HTR-8/SVneo (cell line): ENCODE measurements around the gene LRRC45.
A peak's percentile ranks its signal among the peaks of the same experiment; 100 is the strongest.

ENCODE experiments used
- DNase-seq: peaks from one replicate; pipeline ENCODE4 v3.0.0; 2011; ENCODE audit warnings: low spot score, mixed read lengths; ENCODE audit not compliant: insufficient read length
- FAIRE-seq: peaks from 2 replicates; lab custom pipeline; 2011; peaks lifted over from hg19 to GRCh38; lab: Jason Lieb, UNC

The LRRC45 gene

DNA sequence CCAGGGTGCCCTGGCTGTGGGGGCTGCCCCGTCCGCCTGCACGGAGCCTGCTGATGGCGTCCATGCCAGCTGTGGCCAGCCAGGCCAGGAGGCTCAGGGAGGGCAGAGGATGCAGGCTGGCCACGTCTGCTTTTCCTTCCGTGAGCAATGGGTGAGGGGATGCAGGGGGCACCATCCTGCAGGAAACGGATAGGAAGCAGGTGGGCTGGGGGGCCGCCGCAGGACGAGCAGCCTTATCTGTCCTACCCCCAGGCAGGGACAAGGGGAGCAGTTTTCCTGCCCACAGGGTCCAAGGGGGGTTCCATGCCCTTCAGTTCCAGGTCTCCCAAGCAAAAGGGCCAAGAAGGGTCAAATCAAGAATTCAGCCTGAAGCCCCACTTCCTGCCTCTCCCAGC is 35.7 kb downstream of the LRRC45 start:
- FAIRE-seq, result no peak
- no peak for DNase-seq

DNA sequence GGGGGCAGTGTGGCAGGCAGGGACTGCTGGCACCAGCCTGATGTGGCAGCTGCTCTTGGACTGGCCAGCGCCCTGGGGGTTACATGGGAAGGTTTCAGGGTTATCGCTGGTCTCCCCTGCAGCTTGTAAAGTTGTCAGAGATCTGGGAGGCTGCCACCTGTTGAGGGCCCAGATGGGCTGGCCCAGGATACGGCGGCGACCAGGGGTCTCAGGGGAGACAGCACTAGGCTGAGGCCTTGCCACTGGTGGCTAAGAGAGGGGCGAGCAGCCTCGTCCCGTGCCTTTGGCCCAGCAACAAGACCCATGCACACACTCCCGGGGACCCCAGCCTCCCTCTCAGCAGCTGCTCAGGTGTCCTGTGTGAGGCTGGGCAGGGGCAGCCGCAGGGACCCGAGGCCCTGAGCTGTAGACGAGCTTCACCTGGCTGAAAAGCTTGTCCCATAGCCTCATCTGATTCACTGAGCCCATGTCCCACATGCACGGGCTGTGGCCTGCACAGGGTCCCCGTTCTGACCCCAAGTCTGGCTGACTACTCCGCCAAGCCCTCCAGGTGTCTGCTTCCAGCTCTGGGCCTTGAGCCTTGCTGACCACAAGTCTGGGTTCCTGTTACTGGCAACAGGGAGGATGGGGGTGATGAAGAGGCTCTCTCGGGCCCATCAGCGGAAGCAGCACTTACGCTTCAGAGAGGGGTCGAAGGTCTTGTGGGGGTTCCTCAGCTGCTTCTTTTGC is 36.3 kb downstream of the LRRC45 start:
- no peak for FAIRE-seq
- DNase-seq, result no peak

DNA sequence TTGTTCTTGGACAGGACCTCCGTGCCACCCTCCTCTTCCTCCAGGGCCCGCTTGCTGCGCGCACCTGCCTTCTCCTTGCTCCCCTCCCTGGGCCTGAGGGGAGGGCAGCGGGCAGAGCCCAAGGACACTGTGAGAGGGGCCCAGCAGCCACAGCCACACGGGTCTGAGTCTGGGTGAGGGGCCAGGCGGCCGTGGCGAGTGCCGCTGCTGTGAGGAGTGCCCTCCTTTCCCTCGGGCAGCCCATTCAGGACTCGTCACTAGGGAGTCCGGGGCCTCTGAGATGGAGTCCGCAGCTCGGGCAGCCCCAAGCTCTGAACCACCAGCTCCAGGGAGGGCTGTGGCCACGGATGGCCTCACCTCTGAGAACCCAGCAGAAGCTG is 36.9 kb downstream of the LRRC45 start:
- DNase-seq (no peak), FAIRE-seq (no peak)

DNA sequence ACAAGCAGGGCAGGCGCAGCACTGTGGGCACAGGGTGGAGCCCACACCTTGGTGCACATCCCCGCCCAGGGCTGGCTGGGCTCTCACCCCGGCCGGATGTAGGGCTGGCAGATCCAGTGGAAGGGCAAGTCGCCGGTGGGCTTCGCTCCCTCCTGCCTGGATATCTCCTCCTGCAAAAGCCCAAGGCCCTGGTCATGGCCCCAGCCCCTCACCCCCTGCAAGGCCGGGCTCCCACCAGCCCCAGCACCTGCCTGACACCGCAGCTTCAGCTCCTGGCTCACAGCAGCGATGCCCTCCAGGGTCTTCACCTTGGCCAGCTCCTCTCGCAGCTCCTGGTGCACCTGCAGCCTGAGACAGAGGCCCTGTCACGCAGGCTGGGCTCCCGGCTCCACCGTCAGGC is 37.5 kb downstream of the LRRC45 start:
- DNase-seq (no peak), FAIRE-seq (no peak)

DNA sequence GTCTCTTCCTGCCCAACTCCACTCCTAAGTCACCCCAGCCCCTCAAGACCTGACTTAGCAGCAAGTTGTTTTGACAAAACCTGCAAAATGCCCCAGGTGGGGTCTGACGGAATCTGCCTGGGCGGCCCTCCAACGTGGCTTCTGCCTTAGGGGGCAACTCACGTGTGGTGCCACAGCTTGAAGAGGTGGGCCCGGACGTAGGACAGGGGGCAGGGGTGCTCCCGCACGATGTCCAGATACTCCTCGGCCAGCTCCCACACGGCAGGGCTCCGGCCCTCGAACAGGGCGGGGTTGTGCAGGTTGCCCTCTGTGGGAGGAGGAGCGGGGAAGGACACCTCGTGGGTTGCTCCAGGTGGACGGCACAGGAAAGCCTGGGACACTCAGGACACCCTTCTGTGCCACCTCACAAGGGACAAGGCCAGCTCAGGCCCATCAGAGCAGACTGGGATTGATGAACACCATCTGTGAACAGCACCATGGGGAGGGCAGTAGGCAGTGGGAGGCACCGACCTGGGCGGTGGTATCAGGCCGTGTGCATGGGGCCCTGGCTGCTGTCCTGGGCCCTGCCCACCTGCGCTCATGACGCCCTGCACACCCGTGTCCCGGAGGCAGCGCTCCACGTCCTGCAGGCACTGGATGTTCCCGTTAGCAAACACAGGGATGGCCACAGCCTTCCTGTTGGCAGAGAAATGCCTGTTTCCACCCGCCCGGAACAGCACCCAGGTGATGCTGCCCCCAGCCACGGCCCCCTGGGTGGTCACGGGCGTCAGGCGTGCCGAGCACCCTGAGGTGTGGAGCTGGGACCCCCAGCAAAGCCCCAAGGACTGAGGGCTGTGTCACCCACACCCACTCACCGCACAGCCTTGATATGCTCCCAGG is 38.2 kb downstream of the LRRC45 start:
- FAIRE-seq (no peak), DNase-seq (no peak)

DNA sequence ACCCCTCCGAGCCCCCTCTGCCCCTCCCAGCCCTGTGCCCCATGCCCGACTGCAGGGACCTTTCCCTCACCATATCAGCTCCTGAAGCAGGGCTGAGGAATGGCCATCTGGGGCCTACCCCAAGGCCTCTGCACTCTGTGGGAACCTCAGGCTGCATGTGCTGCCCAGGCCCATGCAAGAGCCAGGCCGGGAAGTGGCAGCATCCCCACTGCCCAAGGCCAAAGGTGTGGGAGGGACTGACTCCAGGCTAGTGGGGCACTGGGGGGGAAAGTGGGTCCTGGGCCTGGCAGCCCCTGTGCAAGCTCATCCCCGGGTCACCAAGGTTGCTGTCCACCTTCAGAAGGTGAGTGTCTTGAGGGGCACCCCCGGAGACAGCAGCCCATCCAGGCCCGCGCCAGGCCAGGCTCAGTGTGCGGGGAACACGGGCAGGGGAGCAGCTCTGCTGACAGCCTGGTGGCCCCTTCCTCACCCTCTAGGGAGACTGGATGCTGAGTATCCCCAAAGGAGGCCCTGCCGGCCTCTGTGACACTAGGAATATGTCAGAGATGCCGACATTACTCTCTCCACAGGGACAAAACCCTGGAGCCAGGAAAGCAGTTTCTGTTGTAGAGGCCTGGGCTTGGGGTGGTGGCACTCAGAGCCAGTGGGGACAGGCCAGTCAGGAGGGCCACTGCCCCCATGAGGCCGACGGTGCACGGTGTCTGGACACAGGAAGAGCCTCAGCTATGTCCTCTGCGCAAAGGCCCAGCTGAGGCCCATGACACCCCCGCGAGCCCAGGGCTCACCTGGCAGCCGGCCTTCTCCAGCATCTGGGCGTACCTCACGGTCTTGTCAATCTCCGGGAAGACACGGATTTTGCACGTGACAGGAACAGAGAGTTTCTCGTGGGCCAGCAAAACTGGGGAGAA is 39.2 kb downstream of the LRRC45 start:
- FAIRE-seq (no peak), DNase-seq (no peak)

DNA sequence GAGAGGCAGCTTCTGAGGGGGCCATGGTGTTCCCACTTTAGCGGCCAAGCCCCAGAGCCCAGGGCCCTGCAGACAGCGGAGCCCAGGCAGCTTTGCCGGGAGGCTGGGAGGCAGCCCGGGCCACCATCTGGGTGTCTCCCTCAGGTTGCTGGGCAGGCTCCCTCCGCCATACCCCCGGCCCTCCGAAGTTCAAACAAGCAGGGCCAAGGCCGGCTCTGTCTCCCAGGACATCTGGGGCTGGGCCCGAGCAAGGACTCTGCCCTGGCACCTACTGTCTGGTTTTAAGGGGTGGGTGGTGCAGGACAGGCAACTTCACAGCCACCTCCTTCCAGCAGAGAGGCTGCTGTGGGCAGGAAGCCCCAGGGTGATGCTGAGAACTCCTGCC is 39.9 kb downstream of the LRRC45 start:
- DNase-seq (no peak), FAIRE-seq (no peak)

DNA sequence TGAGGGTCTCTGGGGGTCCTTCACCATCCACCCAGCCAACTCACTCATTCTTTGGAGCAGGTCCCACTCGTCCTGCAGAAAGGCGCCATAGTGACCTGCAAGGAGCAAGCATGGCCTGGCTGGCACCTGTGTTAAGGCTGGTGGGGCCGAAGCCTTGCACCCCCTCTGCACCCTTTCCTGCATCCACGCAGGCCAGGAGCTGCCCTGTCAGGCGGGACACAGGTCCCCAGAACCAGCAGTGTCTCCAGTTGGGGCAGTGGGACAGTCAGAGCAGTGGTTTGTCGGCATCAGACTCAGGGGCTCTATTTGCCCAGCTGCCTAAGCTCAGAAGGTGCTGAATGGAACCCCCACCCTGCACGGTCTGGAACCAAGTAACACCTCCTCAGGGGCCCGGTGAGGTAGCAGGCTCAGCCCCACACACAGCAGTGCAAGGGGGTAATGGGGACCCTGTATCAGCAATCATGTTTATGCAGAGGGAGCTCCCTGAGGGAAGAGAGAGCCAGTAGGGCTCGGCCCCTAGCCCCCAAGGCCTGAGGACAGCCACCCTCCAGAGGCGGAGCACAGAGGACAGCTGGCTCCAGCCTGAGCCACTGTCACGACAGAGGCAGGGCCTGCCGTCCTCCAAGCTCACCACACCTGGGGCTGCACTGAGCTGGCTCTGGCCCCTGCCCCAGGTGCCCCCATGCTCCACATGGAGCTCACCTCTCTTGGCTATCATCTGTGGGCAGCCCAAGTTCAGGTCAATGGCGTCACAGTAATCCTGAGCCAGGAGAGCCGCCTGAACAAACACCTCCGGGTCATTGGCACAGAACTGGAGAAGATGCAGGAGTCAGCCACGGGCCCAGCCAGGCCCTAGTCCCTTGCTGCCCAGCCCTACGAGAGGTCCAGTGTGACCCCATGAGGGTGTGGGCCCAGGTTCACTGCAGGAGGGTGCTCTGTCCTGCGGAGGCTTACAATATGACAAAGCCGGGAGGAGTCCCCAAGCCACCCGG is 40.6 kb downstream of the LRRC45 start:
- no peak for DNase-seq
- FAIRE-seq, result no peak

DNA sequence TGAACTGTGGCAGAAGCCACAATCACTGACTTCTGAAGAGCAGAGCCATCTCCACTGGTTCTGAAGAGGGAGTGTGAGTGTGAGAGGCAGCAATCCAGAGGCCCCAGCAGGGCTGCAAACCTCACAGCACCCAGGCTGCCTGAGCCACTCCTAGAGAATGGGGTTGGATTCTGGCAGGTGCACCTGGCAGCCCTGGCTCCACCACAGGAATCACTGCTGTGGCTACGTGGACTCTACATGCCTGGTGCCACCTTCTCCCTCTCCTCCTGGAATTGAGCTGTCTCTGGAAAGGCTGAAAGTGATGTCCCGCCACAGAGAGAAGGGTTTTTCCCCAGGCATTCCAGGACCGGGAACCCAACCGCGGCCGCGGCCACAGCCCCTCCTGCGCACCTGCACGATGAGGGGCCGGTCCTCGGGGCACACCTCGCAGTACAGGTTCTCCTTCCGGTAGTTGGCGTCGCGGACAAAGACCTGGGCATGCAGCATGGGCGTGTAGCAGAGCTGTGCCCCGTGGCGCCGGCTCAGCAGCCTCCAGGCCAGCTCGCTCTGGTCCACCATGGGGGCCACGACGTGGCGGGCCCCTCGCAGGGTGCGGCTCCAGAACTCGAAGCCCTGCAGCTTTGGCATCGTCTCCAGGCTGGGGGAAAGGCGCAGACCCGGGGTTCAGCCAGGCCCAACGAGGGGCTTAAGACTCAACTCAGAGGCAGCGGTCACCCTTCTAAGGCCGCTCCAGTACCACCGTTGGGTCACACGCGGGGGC is 41.5 kb downstream of the LRRC45 start:
- FAIRE-seq (no peak), DNase-seq (no peak)

DNA sequence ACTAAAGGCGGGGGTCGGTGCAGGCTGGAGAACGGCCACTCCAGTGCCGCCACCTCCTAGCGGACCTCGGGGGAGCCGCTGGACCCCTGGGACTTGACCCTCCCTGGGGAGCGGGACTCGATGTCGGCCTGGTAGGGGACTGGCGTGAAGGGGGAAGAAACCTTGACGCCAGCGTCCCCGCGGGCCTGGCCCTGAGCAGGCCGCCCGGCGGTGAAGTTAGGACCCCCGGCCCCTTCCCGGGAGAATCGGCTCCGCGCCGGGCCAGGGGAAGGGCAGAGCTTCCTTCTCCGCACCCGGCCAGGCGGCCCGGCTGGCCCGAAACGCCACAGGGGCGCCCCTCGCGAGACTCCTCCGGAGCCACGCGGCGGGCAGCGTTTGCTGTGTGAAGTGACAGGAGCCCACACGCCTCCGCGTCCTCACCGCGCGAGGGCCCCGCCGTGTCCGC is 42.1 kb downstream of the LRRC45 start:
- DNase-seq (peak; percentile 27), FAIRE-seq (no peak)

DNA sequence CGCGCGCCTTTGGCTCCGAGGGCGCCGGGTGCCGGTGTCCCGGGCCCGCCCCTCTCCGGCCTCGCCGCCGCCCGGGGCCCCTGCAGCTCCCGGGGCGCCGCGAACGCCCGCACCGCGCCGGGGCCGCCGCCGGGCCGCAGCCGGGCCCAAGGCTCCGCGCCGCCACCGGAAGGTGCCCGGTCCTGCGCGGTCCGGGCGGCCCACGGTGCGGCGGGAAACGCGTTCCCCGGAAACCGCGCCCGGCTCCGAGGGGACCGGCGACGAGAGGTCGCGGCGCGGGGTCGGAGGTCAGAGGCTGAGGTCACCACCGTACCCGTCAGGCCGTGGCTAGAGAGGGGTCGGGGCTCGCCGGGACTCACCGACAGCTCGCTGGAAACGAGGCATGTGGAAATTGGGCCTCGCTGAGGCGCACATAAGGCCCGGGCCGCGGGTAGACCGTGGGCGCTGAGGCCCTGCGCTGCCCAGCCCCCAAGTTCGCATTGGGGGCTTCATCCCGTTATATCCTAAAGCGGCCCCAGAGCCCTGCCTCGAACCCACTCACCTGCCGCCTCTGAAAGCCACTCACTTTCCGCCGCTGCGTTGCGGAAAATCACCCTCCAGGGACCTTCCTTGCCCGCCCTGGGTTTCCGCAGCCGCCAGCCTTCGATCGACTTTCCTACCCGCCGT is 42.7 kb downstream of the LRRC45 start, which contains the start of gene DUS1L:
TSS of gene DUS1L (minus strand) at position 167 of the 666 bp plus-strand sequence. CDS start 745 bp downstream, outside the sequence.
- DNase-seq, result peak; percentile 74
- no peak for FAIRE-seq

DNA sequence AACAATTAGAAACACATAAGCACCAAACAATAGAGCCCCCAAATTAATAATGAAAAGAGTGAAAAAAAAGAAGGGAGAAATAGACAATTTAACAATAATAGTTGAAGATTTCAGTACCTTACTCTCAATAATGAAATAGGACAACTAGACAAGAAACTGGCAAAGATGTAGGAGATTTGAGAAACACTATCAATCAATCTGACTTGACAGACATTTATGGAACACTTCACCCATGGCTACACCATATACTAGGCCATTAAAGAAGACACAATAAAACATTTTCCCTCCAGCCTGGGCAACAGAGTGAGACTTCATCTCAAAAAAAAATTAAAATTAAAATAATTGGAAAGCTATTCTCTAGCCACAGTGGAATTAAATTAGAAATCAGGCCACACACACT is 47.5 kb downstream of the LRRC45 start:
- DNase-seq, result no peak
- no peak for FAIRE-seq

DNA sequence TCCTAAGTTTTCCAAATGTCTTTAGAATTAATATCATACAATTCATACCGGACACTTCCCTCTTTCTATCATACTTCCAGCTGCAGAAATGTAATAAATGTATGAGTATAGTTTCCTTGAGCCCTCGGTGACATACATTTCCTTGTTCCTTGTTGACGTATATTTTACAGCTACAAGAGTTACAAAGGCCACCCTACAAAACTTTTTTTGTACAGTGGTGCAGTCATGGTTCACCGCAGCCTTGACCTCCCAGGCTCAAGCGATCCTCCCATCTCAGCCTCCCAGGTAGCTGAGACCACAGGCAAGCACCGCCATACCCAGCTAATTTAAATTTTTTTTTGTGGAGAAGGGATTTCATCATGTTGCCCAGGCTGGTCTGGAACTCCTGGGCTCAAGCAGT is 49.7 kb downstream of the LRRC45 start:
- no peak for FAIRE-seq
- no peak for DNase-seq

DNA sequence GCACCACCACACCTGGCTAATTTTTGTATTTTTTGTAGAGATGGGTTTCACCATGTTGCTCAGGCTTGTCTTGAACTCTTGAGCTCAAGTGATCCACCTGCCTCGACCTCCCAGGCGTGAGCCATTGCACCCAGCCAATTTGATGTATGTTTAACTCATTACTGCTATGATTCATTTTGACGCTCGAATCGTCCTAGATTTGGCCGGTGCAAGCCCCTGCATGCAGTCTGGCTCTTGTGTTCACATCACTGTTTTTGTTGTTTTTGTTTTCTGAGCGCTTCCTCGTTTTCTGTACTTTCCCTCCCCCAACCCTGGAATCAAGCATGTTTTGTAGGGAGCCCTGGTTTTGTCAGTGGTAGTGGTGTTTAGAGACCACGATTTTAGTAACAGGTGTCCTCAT is 50.3 kb downstream of the LRRC45 start:
- no peak for FAIRE-seq

DNA sequence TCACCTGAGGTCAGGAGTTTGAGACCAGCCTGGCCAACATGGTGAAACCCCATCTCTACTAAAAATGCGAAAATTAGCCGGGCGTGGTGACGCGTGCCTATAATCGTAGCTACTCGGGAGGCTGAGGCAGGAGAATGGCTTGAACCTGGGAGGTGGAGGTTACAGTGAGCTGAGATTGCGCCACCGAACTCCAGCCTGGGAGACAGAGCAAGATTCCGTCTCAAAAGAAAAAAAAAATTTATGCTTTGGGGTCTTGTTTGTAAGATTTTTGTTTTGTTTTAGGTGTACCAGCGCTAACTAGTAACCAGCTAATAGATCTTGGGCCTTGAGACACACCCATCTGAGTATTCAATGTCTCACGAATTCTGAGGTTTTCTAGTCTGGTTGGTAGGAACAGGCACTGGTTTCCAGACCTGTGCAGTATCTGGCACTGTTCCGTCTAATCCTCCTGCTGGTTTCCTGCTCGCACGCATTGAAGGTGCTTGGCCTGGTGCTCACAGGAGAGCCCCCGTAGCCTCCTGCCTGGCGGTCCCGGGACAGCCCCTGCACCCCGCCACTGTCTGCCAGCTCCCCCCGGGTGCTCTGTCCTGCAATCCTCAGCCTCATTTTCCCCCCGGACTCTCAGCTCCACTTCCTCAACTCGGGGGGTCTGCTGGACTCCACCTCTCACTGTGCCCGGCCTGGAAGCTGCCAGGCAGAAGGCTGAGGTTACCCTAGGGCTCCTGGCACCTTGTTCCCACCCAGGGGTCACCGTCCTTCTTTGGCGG is 53.1 kb downstream of the LRRC45 start:
- DNase-seq (no peak), FAIRE-seq (no peak)

More for the DNA sequence above, 50.3 kb downstream of the LRRC45 start:
- no peak for DNase-seq

DNA sequence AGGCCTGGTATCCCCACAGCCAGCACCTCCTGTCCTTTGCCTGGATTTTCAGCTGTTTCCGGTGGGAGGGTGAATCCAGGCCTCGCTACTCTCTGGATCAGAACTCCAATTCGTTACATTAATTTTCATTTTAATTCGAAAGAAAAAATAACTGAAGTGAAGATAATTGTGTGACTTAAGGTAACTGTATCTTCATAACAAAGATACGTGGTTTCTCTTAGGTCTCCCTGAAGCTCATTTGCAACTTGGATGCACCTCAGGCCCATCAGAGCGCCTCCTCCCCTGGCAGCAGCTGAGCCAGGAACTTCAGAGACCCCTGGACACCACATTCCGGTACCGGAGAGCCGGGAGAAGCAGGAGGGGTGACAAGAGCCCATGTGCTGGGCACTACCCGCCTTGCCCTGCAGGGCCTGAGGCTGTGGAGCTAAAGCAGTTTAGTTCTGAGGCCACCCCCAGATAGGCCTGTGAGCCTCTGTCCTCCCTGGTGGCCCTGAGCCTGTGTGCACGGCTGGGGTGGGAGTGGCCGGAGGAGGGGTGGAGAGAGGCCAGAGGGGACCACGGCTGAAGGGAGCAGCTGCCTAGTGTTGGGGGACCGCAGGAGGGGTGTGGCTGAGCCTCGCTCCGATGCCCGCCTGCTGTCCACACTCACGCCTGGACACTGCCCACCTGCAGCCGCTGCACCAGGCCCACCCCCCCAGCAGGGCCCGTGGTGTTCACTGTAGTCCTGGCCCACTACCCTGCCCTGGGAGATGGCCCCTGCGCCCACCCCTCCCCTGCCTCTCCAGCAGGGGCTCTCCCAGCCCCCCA is 53.9 kb downstream of the LRRC45 start:
- DNase-seq (no peak), FAIRE-seq (no peak)
